C4-2B (cell line): ENCODE data around the gene TTLL10.
"Not testable (repeated sequence)": the region's sequence is repeated elsewhere in the genome, so short reads cannot be mapped to it uniquely, and the experiment has no call there.

Experiments used
- H3K27ac ChIP-seq: fragments of 450-650 bp; 2 replicates; pipeline ENCODE4 v1.5.1; 2017
- CTCF ChIP-seq: fragments of 450-650 bp; conservative IDR thresholded peaks from 2 replicates; pipeline ENCODE4 v1.5.1; 2017; ENCODE audit warnings: mild to moderate bottlenecking
- ZFX ChIP-seq: fragments of 450-650 bp; IDR thresholded peaks from 2 replicates; pipeline ENCODE4 v1.6.1; 2017

Gene TTLL10

GRCh38 chr1:1136547-1137230 lies 37.0 kb upstream of the TTLL10 start:
- no peak overlapping the region for H3K27ac ChIP-seq
- TF ChIP-seq ZFX, result no peak
- TF ChIP-seq CTCF, result no peak

- no peak for TF ChIP-seq ZFX
- no peak for TF ChIP-seq CTCF
- H3K27ac ChIP-seq, result no peak overlapping the region
Measured at GRCh38 chr1:1137256-1138045, 36.2 kb upstream of the TTLL10 start.

- no peak for TF ChIP-seq ZFX
- no peak for TF ChIP-seq CTCF
- H3K27ac ChIP-seq, result no peak overlapping the region
Measured at GRCh38 chr1:1140673-1141072, 33.0 kb upstream of the TTLL10 start.

- TF ChIP-seq CTCF (no peak), ZFX (no peak)
- H3K27ac ChIP-seq, result no peak overlapping the region
Measured at GRCh38 chr1:1141244-1141910, 32.3 kb upstream of the TTLL10 start.

GRCh38 chr1:1141911-1142250 lies 31.8 kb upstream of the TTLL10 start:
- no peak for TF ChIP-seq ZFX
- TF ChIP-seq CTCF, result no peak
- H3K27ac ChIP-seq, result no peak overlapping the region

GRCh38 chr1:1142352-1142751 lies 31.3 kb upstream of the TTLL10 start:
- not testable (repeated sequence) for H3K27ac ChIP-seq

GRCh38 chr1:1142844-1143243 lies 30.8 kb upstream of the TTLL10 start:
- H3K27ac ChIP-seq, result no peak overlapping the region
- no peak for TF ChIP-seq CTCF
- TF ChIP-seq ZFX, result no peak
